HEK293 (cell line): ENCODE measurements around the gene ATP10A.

Experiments used
- OSR2 ChIP-seq: fragments of 450-650 bp; formaldehyde crosslinking; IDR thresholded peaks from 2 replicates; pipeline ENCODE4 v1.5.1; 2016; ENCODE audit warnings: missing biosample characterization, missing genetic modification characterization
- YY1 ChIP-seq: fragments of 450-650 bp; formaldehyde crosslinking; IDR thresholded peaks from 2 replicates; pipeline ENCODE4 v1.5.1; 2018; ENCODE audit warnings: missing biosample characterization, missing genetic modification characterization
- ZIC2 ChIP-seq: fragments of 450-650 bp; formaldehyde crosslinking; IDR thresholded peaks from 2 replicates; pipeline ENCODE4 v1.5.1; 2016; ENCODE audit warnings: missing biosample characterization, missing genetic modification characterization
- ZNF138 ChIP-seq: fragments of 450-650 bp; formaldehyde crosslinking; IDR thresholded peaks from 2 replicates; pipeline ENCODE4 v1.5.1; 2016; ENCODE audit warnings: missing biosample characterization, missing genetic modification characterization, borderline replicate concordance
- ZNF24 ChIP-seq: fragments of 450-650 bp; formaldehyde crosslinking; IDR thresholded peaks from 2 replicates; pipeline ENCODE4 v1.5.1; 2016; ENCODE audit warnings: missing biosample characterization, missing genetic modification characterization
- ZNF274 ChIP-seq, 2 experiments: fragments of 200-500 bp in 1 of 2; fragments of 450-650 bp in 1 of 2; sonication (Bioruptor generic) in 1 of 2; formaldehyde crosslinking in 1 of 2; IDR thresholded peaks; 2 replicates each; pipeline versions ENCODE4 v1.5.1 to v1.6.1; 2014 to 2016; ENCODE audit warnings: borderline replicate concordance in 1 of 2, inconsistent platforms in 1 of 2, low read length in 1 of 2, missing biosample characterization in 1 of 2, missing genetic modification characterization in 1 of 2
- ZNF311 ChIP-seq: fragments of 450-650 bp; formaldehyde crosslinking; IDR thresholded peaks from 2 replicates; pipeline ENCODE4 v1.5.1; 2017; ENCODE audit warnings: missing biosample characterization, missing genetic modification characterization, borderline replicate concordance
- ZNF350 ChIP-seq: fragments of 450-650 bp; formaldehyde crosslinking; IDR thresholded peaks from 2 replicates; pipeline ENCODE4 v1.5.0; 2017; ENCODE audit warnings: missing biosample characterization, mild to moderate bottlenecking, missing genetic modification characterization
- TF ChIP-seq, protein P1 (sequence below): fragments of 450-650 bp; formaldehyde crosslinking; IDR thresholded peaks from 2 replicates; pipeline ENCODE4 v1.5.1; 2016; ENCODE audit warnings: missing biosample characterization, missing genetic modification characterization
- TF ChIP-seq, protein P2 (sequence below): fragments of 450-650 bp; formaldehyde crosslinking; IDR thresholded peaks from 2 replicates; pipeline ENCODE4 v1.5.1; 2016; ENCODE audit warnings: missing biosample characterization, missing genetic modification characterization, low read depth
- TF ChIP-seq, protein P3 (sequence below): fragments of 450-650 bp; formaldehyde crosslinking; IDR thresholded peaks from 2 replicates; pipeline ENCODE4 v1.5.1; 2016; ENCODE audit warnings: missing biosample characterization, missing genetic modification characterization
- TF ChIP-seq, protein P4 (sequence below): fragments of 450-650 bp; formaldehyde crosslinking; IDR thresholded peaks from 2 replicates; pipeline ENCODE4 v1.5.1; 2016; ENCODE audit warnings: missing biosample characterization, missing genetic modification characterization
- TF ChIP-seq, protein P5 (sequence below): fragments of 450-650 bp; IDR thresholded peaks from 2 replicates; pipeline ENCODE4 v1.5.1; 2018; ENCODE audit warnings: missing biosample characterization, mild to moderate bottlenecking, missing genetic modification characterization

DNA sequence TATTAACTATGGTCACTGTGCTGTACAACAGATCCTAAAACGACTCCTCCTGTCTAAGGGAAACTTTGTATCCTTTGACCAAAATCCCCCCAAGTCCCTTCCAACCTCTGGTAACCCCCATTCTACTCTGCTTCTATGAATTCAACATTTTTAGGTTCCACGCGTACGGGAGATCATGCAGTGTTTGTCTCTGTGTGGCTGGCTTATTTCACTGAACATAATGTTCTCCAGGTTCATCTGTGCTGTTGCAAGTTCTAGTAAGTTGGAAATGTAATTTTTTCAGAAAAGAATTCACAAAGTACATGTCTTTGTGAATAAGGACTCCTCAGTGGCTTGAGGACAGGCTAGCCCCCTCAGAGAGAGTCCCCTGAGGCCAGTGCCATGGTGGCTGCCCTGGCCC, 66.1 kb downstream of the ATP10A start:
- TF ChIP-seq ZNF311 (tag by site-specific recombination) (no peak), YY1 (tag by site-specific recombination) (no peak), OSR2 (tag by site-specific recombination) (no peak), ZNF138 (no peak), ZNF350 (no peak), ZNF24 (tag by site-specific recombination) (no peak), ZNF274 (IDR thresholded peaks at IDR 0.05; ENCODE audit: low read length) (no peak), ZNF274 (tag by site-specific recombination; IDR thresholded peaks at IDR 0.05; ENCODE audit: borderline replicate concordance) (no peak), ZIC2 (tag by site-specific recombination) (no peak)
- TF ChIP-seq, protein P1, sequence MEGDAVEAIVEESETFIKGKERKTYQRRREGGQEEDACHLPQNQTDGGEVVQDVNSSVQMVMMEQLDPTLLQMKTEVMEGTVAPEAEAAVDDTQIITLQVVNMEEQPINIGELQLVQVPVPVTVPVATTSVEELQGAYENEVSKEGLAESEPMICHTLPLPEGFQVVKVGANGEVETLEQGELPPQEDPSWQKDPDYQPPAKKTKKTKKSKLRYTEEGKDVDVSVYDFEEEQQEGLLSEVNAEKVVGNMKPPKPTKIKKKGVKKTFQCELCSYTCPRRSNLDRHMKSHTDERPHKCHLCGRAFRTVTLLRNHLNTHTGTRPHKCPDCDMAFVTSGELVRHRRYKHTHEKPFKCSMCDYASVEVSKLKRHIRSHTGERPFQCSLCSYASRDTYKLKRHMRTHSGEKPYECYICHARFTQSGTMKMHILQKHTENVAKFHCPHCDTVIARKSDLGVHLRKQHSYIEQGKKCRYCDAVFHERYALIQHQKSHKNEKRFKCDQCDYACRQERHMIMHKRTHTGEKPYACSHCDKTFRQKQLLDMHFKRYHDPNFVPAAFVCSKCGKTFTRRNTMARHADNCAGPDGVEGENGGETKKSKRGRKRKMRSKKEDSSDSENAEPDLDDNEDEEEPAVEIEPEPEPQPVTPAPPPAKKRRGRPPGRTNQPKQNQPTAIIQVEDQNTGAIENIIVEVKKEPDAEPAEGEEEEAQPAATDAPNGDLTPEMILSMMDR (tag by site-specific recombination) = no peak
- TF ChIP-seq, protein P2, sequence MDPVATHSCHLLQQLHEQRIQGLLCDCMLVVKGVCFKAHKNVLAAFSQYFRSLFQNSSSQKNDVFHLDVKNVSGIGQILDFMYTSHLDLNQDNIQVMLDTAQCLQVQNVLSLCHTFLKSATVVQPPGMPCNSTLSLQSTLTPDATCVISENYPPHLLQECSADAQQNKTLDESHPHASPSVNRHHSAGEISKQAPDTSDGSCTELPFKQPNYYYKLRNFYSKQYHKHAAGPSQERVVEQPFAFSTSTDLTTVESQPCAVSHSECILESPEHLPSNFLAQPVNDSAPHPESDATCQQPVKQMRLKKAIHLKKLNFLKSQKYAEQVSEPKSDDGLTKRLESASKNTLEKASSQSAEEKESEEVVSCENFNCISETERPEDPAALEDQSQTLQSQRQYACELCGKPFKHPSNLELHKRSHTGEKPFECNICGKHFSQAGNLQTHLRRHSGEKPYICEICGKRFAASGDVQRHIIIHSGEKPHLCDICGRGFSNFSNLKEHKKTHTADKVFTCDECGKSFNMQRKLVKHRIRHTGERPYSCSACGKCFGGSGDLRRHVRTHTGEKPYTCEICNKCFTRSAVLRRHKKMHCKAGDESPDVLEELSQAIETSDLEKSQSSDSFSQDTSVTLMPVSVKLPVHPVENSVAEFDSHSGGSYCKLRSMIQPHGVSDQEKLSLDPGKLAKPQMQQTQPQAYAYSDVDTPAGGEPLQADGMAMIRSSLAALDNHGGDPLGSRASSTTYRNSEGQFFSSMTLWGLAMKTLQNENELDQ = no peak
- TF ChIP-seq, protein P3, sequence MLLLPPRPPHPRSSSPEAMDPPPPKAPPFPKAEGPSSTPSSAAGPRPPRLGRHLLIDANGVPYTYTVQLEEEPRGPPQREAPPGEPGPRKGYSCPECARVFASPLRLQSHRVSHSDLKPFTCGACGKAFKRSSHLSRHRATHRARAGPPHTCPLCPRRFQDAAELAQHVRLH = no peak
- TF ChIP-seq, protein P4, sequence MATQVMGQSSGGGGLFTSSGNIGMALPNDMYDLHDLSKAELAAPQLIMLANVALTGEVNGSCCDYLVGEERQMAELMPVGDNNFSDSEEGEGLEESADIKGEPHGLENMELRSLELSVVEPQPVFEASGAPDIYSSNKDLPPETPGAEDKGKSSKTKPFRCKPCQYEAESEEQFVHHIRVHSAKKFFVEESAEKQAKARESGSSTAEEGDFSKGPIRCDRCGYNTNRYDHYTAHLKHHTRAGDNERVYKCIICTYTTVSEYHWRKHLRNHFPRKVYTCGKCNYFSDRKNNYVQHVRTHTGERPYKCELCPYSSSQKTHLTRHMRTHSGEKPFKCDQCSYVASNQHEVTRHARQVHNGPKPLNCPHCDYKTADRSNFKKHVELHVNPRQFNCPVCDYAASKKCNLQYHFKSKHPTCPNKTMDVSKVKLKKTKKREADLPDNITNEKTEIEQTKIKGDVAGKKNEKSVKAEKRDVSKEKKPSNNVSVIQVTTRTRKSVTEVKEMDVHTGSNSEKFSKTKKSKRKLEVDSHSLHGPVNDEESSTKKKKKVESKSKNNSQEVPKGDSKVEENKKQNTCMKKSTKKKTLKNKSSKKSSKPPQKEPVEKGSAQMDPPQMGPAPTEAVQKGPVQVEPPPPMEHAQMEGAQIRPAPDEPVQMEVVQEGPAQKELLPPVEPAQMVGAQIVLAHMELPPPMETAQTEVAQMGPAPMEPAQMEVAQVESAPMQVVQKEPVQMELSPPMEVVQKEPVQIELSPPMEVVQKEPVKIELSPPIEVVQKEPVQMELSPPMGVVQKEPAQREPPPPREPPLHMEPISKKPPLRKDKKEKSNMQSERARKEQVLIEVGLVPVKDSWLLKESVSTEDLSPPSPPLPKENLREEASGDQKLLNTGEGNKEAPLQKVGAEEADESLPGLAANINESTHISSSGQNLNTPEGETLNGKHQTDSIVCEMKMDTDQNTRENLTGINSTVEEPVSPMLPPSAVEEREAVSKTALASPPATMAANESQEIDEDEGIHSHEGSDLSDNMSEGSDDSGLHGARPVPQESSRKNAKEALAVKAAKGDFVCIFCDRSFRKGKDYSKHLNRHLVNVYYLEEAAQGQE = no peak
- TF ChIP-seq, protein P5, sequence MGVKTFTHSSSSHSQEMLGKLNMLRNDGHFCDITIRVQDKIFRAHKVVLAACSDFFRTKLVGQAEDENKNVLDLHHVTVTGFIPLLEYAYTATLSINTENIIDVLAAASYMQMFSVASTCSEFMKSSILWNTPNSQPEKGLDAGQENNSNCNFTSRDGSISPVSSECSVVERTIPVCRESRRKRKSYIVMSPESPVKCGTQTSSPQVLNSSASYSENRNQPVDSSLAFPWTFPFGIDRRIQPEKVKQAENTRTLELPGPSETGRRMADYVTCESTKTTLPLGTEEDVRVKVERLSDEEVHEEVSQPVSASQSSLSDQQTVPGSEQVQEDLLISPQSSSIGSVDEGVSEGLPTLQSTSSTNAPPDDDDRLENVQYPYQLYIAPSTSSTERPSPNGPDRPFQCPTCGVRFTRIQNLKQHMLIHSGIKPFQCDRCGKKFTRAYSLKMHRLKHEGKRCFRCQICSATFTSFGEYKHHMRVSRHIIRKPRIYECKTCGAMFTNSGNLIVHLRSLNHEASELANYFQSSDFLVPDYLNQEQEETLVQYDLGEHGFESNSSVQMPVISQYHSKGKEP (tag by site-specific recombination) = no peak
